Testis (tissue), 3 donors: Measurements from ENCODE around the gene PLBD1. TPM values are rescaled to one million over a fixed set of nuclear protein-coding genes. Genes with fewer than 3 reads are reported as not detected.
A peak's percentile ranks its signal among the peaks of the same experiment; 100 is the strongest.

Source experiments
- DNase-seq: peaks from one replicate; pipeline ENCODE4 v3.0.0-alpha.2; 2019
- H3K27ac ChIP-seq, 2 donors: fragments of 200-600 bp; sonication (generic); one replicate each; pipeline ENCODE4 v1.5.1; 2019
- H3K27me3 ChIP-seq: fragments of 200-600 bp; sonication (generic); one replicate; pipeline ENCODE4 v1.5.1; 2019
- H3K36me3 ChIP-seq: fragments of 200-600 bp; sonication (generic); one replicate; pipeline ENCODE4 v1.5.1; 2017; ENCODE audit warnings: low read depth; ENCODE audit errors: missing control alignments
- H3K4me1 ChIP-seq: fragments of 200-600 bp; sonication (generic); one replicate; pipeline ENCODE4 v1.5.1; 2019
- H3K4me3 ChIP-seq, 2 donors: fragments of 200-600 bp; sonication (generic); one replicate each; pipeline ENCODE4 v1.5.1; 2017 to 2019
- H3K9me3 ChIP-seq: fragments of 200-600 bp; sonication (generic); one replicate; pipeline ENCODE4 v1.5.1; 2017
- POLR2A ChIP-seq: fragments of 450-650 bp; IDR thresholded peaks from one replicate; pipeline ENCODE4 v1.6.1; 2017; ENCODE audit warnings: antibody characterized with exemption, mild to moderate bottlenecking, moderate library complexity
- WGBS, 2 donors: methylation state at CpG; one replicate each; pipeline ENCODE4 v1.1.5; 2018; 5-methylcytosine and 5-hydroxymethylcytosine counted together
- intact Hi-C: fragments of 100-400 bp; cut with DNase I; formaldehyde crosslinking; loops from one replicate; pipeline ENCODE4 v1.15.1; 2023; ENCODE audit warnings: low total_unique reads
- polyA plus RNA-seq: library from polyadenylated mRNA; stranded (reverse); fragments of 350-450 nt; fragmentation: Illumina TruSeq; extraction: RNeasy Lipid Tissue Mini Kit (QIAGEN cat#74804); gene quantifications from one replicate; pipeline ENCODE4 v1.2.3, GENCODE V29; 2014; ENCODE audit warnings: low read depth, low replicate concordance; ENCODE audit not compliant: insufficient read depth
- total RNA-seq, 2 donors: library from RNA; depleted of rRNA; stranded (reverse); fragments of >200 nt; gene quantifications; one replicate each; pipeline ENCODE4 v1.2.3, GENCODE V29; 2016
- TF ChIP-seq, protein P1 (sequence below), 3 experiments: fragments of 450-650 bp in 2 of 3; fragments of 200-600 bp in 1 of 3; sonication (generic) in 1 of 3; IDR thresholded peaks; one replicate each; pipeline ENCODE4 v1.5.1; 2016 to 2019; ENCODE audit warnings: antibody characterized with exemption in 3 of 3, mild to moderate bottlenecking in 2 of 3, moderate library complexity in 1 of 3

PLBD1 gene
- total and polyA plus RNA-seq, 3 donors from 2014 or later = 9.3 to 18.5 (median 10.7) TPM

GRCh38 chr12:14514946-14515345, 52.7 kb downstream of the PLBD1 start:
- Histone ChIP-seq H3K4me1 (no peaks in the 10 kb centered on the region), H3K36me3 (no peaks in the 10 kb centered on the region), H3K27me3 (no peaks in the 10 kb centered on the region), H3K9me3 (no peaks in the 10 kb centered on the region), H3K27ac (no peak overlapping the region), H3K4me3 (no peak overlapping the region)
- TF ChIP-seq, protein P1, sequence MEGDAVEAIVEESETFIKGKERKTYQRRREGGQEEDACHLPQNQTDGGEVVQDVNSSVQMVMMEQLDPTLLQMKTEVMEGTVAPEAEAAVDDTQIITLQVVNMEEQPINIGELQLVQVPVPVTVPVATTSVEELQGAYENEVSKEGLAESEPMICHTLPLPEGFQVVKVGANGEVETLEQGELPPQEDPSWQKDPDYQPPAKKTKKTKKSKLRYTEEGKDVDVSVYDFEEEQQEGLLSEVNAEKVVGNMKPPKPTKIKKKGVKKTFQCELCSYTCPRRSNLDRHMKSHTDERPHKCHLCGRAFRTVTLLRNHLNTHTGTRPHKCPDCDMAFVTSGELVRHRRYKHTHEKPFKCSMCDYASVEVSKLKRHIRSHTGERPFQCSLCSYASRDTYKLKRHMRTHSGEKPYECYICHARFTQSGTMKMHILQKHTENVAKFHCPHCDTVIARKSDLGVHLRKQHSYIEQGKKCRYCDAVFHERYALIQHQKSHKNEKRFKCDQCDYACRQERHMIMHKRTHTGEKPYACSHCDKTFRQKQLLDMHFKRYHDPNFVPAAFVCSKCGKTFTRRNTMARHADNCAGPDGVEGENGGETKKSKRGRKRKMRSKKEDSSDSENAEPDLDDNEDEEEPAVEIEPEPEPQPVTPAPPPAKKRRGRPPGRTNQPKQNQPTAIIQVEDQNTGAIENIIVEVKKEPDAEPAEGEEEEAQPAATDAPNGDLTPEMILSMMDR (IDR thresholded peaks at IDR 0.05) = no peak
- no peak for TF ChIP-seq POLR2A
- 89 to 92% methylated on average over 1 of the region's 1 CpG for WGBS, 2 donors
- intact Hi-C loops = no loop called here
- no peak for DNase-seq

GRCh38 chr12:14514154-14514842, 53.4 kb downstream of the PLBD1 start:
- Histone ChIP-seq H3K4me1 (no peaks in the 10 kb centered on the region), H3K36me3 (no peaks in the 10 kb centered on the region), H3K27ac (no peak overlapping the region), H3K9me3 (no peaks in the 10 kb centered on the region), H3K27me3 (no peaks in the 10 kb centered on the region), H3K4me3 (no peak overlapping the region)
- intact Hi-C loops = no loop called here
- 74 to 80% methylated on average over 4 of the region's 4 CpGs for WGBS, 2 donors
- DNase-seq = peak; percentile 48
- no peak for TF ChIP-seq POLR2A
- TF ChIP-seq, protein P1 (IDR thresholded peaks at IDR 0.05) = peak in 1 of 3 experiments; percentile 16

GRCh38 chr12:14510574-14510973, 57.1 kb downstream of the PLBD1 start:
- 71 to 72% methylated on average over 3 of the region's 3 CpGs for WGBS, 2 donors
- no peaks in the 10 kb centered on the region for H3K4me1 ChIP-seq
- no peak for DNase-seq

GRCh38 chr12:14505626-14506596, 61.8 kb downstream of the PLBD1 start:
- no peaks in the 10 kb centered on the region for H3K9me3 ChIP-seq
- no peak overlapping the region for H3K4me3 ChIP-seq
- intact Hi-C loops = no loop called here
- 84 to 85% methylated on average over 6 of the region's 6 CpGs for WGBS, 2 donors
- no peaks in the 10 kb centered on the region for H3K27me3 ChIP-seq
- no peak for DNase-seq
- no peak overlapping the region for H3K27ac ChIP-seq
- no peaks in the 10 kb centered on the region for H3K36me3 ChIP-seq
- H3K4me1 ChIP-seq = peaks cover 3% of the 10 kb centered on the region
- TF ChIP-seq, protein P1 (IDR thresholded peaks at IDR 0.05) = no peak
- no peak for TF ChIP-seq POLR2A

More at GRCh38 chr12:14510574-14510973, 57.1 kb downstream of the PLBD1 start:
- intact Hi-C loops = no loop called here
- TF ChIP-seq POLR2A = no peak
- Histone ChIP-seq H3K27ac (no peak overlapping the region), H3K36me3 (no peaks in the 10 kb centered on the region), H3K9me3 (no peaks in the 10 kb centered on the region), H3K27me3 (no peaks in the 10 kb centered on the region), H3K4me3 (no peak overlapping the region)

- WGBS, 2 donors = 91 to 93% methylated on average over 2 of the region's 2 CpGs
- Histone ChIP-seq H3K9me3 (no peaks in the 10 kb centered on the region), H3K4me1 (no peaks in the 10 kb centered on the region), H3K27me3 (no peaks in the 10 kb centered on the region), H3K4me3 (no peak overlapping the region), H3K27ac (no peak overlapping the region), H3K36me3 (no peaks in the 10 kb centered on the region)
- TF ChIP-seq, protein P1 (IDR thresholded peaks at IDR 0.05) = no peak
- intact Hi-C loops = no loop called here
- DNase-seq = no peak
Observed at GRCh38 chr12:14495326-14495725, 72.4 kb downstream of the PLBD1 start.
